GM18517 (cell line): ENCODE data around the gene CCDC150.
"Not testable (repeated sequence)": the region's sequence is repeated elsewhere in the genome, so short reads cannot be mapped to it uniquely, and the experiment has no call there.

Experiments used
- ATAC-seq: cut with Tn5 transposase; IDR thresholded peaks from one replicate; pipeline ENCODE4 v1.9.1; 2021; ENCODE audit warnings: mild to moderate bottlenecking, moderate library complexity; ENCODE audit not compliant: unreplicated experiment

CCDC150 gene

GRCh38 chr2:196639180-196640030, at the start of gene CCDC150:
CCDC150 (plus strand) TSS chr2:196639715; CDS start chr2:196639767, 52 bp downstream.
- peak; percentile 100 for ATAC-seq

- no peak for ATAC-seq
Measured at GRCh38 chr2:196590286-196590685, 49.2 kb upstream of the CCDC150 start.

- ATAC-seq: no peak
Measured at GRCh38 chr2:196591004-196591403, 48.5 kb upstream of the CCDC150 start.

- ATAC-seq: no peak
Measured at GRCh38 chr2:196591621-196592022, 47.9 kb upstream of the CCDC150 start.

- no peak for ATAC-seq
Measured at GRCh38 chr2:196592331-196592910, 47.1 kb upstream of the CCDC150 start.

GRCh38 chr2:196592911-196593881, 46.3 kb upstream of the CCDC150 start, which contains the start of gene HECW2:
HECW2 (minus strand) TSS chr2:196593554.
- ATAC-seq: no peak

GRCh38 chr2:196594158-196594557, 45.4 kb upstream of the CCDC150 start:
- no peak for ATAC-seq

- ATAC-seq: no peak
Measured at GRCh38 chr2:196597531-196597930, 42.0 kb upstream of the CCDC150 start.

- ATAC-seq: no peak
Measured at GRCh38 chr2:196598412-196598811, 41.1 kb upstream of the CCDC150 start.

- ATAC-seq: no peak
Measured at GRCh38 chr2:196598846-196599245, 40.7 kb upstream of the CCDC150 start.

GRCh38 chr2:196601430-196602306, 37.8 kb upstream of the CCDC150 start:
- ATAC-seq: no peak

- ATAC-seq: no peak
Measured at GRCh38 chr2:196604196-196604595, 35.3 kb upstream of the CCDC150 start.

GRCh38 chr2:196606516-196606915, 33.0 kb upstream of the CCDC150 start:
- no peak for ATAC-seq

GRCh38 chr2:196607073-196607472, 32.4 kb upstream of the CCDC150 start:
- no peak for ATAC-seq

GRCh38 chr2:196607896-196608295, 31.6 kb upstream of the CCDC150 start:
- ATAC-seq: not testable (repeated sequence)

GRCh38 chr2:196609806-196610205, 29.7 kb upstream of the CCDC150 start:
- no peak for ATAC-seq

- ATAC-seq: no peak
Measured at GRCh38 chr2:196610796-196611195, 28.7 kb upstream of the CCDC150 start.

GRCh38 chr2:196613302-196613701, 26.2 kb upstream of the CCDC150 start:
- ATAC-seq: no peak

- ATAC-seq: no peak
Measured at GRCh38 chr2:196617430-196617829, 22.1 kb upstream of the CCDC150 start.

- ATAC-seq: no peak
Measured at GRCh38 chr2:196618661-196619060, 20.9 kb upstream of the CCDC150 start.
